Thyroid gland (tissue), 4 donors: ENCODE results near the gene SH3BP4. TPM values are rescaled to one million over a fixed set of nuclear protein-coding genes. Genes with fewer than 3 reads are reported as not detected.

Experiments
- DNase-seq, 2 donors: peaks; one replicate each; pipeline ENCODE4 v3.0.0-alpha.2; 2019
- H3K27ac ChIP-seq, 3 donors: fragments of 200-600 bp; sonication (generic); 1 replicate in 2 of 3; 2 replicates in 1 of 3; pipeline ENCODE4 v1.5.1; 2016 to 2019; ENCODE audit warnings: mild to moderate bottlenecking in 1 of 3, moderate library complexity in 1 of 3
- H3K27me3 ChIP-seq: fragments of 200-600 bp; sonication (generic); one replicate; pipeline ENCODE4 v1.5.1; 2019
- H3K36me3 ChIP-seq, 2 donors: fragments of 200-600 bp; sonication (generic); one replicate each; pipeline ENCODE4 v1.5.1; 2016 to 2019
- H3K4me1 ChIP-seq, 2 donors: fragments of 200-600 bp; sonication (generic); one replicate each; pipeline ENCODE4 v1.5.1; 2017 to 2019
- H3K4me3 ChIP-seq, 3 donors: fragments of 200-600 bp; sonication (generic); replicated peaks in 1 of 3; 1 replicate in 2 of 3; 2 replicates in 1 of 3; pipeline ENCODE4 v1.5.1; 2016; ENCODE audit warnings: mild to moderate bottlenecking in 1 of 3
- H3K9me3 ChIP-seq: fragments of 200-600 bp; sonication (generic); one replicate; pipeline ENCODE4 v1.5.1; 2017
- CTCF ChIP-seq, 6 experiments: fragments of 200-600 bp in 3 of 6; fragments of 450-650 bp in 3 of 6; sonication (generic) in 3 of 6; IDR thresholded peaks; one replicate each; pipeline ENCODE4 v1.5.1; 2016 to 2019; ENCODE audit warnings: antibody characterized with exemption in 6 of 6, mild to moderate bottlenecking in 2 of 6, inconsistent platforms in 1 of 6, moderate library complexity in 1 of 6
- POLR2A ChIP-seq, 2 donors: fragments of 450-650 bp; IDR thresholded peaks; one replicate each; pipeline ENCODE4 v1.6.1; 2017; ENCODE audit warnings: antibody characterized with exemption in 2 of 2, mild to moderate bottlenecking in 2 of 2, moderate library complexity in 1 of 2
- WGBS, 2 donors: methylation state at CpG; one replicate each; pipeline ENCODE4 v1.1.5; 2017; 5-methylcytosine and 5-hydroxymethylcytosine counted together
- intact Hi-C: fragments of 100-400 bp; cut with DNase I; formaldehyde crosslinking; loops from one replicate; pipeline ENCODE4 v1.15.1; 2023
- total RNA-seq, 4 donors: library from RNA; depleted of rRNA; stranded (reverse); fragments of >200 nt; gene quantifications; one replicate each; pipeline ENCODE4 v1.2.3, GENCODE V29; 2016

The SH3BP4 gene
- total RNA-seq, 4 donors from 2014 or later, result 36.9 to 64.6 (median 47.9) TPM

GRCh38 chr2:235078914-235079472 lies 127.2 kb downstream of the SH3BP4 start:
- Histone ChIP-seq H3K9me3 (no peaks in the 10 kb centered on the region), H3K4me1 (no peaks in the 10 kb centered on the region), H3K27me3 (no peaks in the 10 kb centered on the region), H3K27ac (no peak overlapping the region), H3K4me3 (no peak overlapping the region), H3K36me3 (no peaks in the 10 kb centered on the region)
- TF ChIP-seq CTCF (IDR thresholded peaks at IDR 0.05), result no peak
- TF ChIP-seq POLR2A (IDR thresholded peaks at IDR 0.05), result no peak
- no peak for DNase-seq
- 89 to 93% methylated on average over 8 of the region's 8 CpGs for WGBS, 2 donors
- intact Hi-C loops, result no loop called here

GRCh38 chr2:235080101-235080500 lies 128.3 kb downstream of the SH3BP4 start:
- WGBS, 2 donors, result 83 to 86% methylated on average over 2 of the region's 2 CpGs
- no peak for TF ChIP-seq POLR2A (IDR thresholded peaks at IDR 0.05)
- TF ChIP-seq CTCF (IDR thresholded peaks at IDR 0.05), result no peak
- H3K9me3 ChIP-seq, result no peaks in the 10 kb centered on the region
- no peak overlapping the region for H3K4me3 ChIP-seq
- H3K27me3 ChIP-seq, result no peaks in the 10 kb centered on the region
- no peak overlapping the region for H3K27ac ChIP-seq
- H3K36me3 ChIP-seq, result no peaks in the 10 kb centered on the region
- H3K4me1 ChIP-seq, result no peaks in the 10 kb centered on the region
- intact Hi-C loops, result no loop called here
- DNase-seq, result no peak

- TF ChIP-seq CTCF (IDR thresholded peaks at IDR 0.05), result no peak
- TF ChIP-seq POLR2A (IDR thresholded peaks at IDR 0.05), result no peak
- Histone ChIP-seq H3K36me3 (no peaks in the 10 kb centered on the region), H3K27ac (no peak overlapping the region), H3K27me3 (no peaks in the 10 kb centered on the region), H3K9me3 (no peaks in the 10 kb centered on the region), H3K4me1 (peaks cover 0 to under 1% of the 10 kb centered on the region in 2 donors), H3K4me3 (no peak overlapping the region)
- no peak for DNase-seq
- WGBS, 2 donors, result 92 to 94% methylated on average over 8 of the region's 8 CpGs
- intact Hi-C loops, result no loop called here
Observed at GRCh38 chr2:235082578-235083338, 130.9 kb downstream of the SH3BP4 start.

GRCh38 chr2:235083822-235084221 lies 132.0 kb downstream of the SH3BP4 start:
- H3K4me1 ChIP-seq, result peaks cover 0 to 4% of the 10 kb centered on the region in 2 donors
- DNase-seq, result no peak
- 77 to 92% methylated on average over 3 of the region's 3 CpGs for WGBS, 2 donors
- no peaks in the 10 kb centered on the region for H3K9me3 ChIP-seq
- TF ChIP-seq CTCF (IDR thresholded peaks at IDR 0.05), result no peak
- TF ChIP-seq POLR2A (IDR thresholded peaks at IDR 0.05), result no peak
- intact Hi-C loops, result no loop called here
- H3K27me3 ChIP-seq, result no peaks in the 10 kb centered on the region
- H3K27ac ChIP-seq, result no peak overlapping the region
- H3K36me3 ChIP-seq, result no peaks in the 10 kb centered on the region
- no peak overlapping the region for H3K4me3 ChIP-seq

DNA sequence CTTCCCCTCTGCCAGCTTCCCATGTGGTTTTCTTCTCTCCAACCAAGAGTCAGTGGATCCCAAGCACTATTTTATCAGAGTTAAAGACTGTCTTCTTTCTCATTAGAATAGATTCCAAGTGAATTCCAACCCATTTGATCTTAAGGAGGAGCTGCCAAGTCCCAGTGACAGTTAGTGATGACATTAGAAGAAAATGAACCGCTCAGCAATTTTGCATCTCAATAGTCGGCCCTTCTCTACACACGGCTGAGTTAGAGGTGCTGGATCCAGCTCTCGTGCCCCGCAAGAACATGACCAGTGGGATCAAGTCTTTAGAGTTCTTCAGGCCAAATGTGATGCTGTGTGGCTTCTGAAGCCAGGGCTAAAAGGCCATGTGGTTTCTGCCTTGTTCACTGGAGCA lies 132.6 kb downstream of the SH3BP4 start:
- no peaks in the 10 kb centered on the region for H3K36me3 ChIP-seq
- no peak overlapping the region for H3K4me3 ChIP-seq
- no peaks in the 10 kb centered on the region for H3K9me3 ChIP-seq
- TF ChIP-seq CTCF (IDR thresholded peaks at IDR 0.05), result no peak
- no peak for TF ChIP-seq POLR2A (IDR thresholded peaks at IDR 0.05)
- intact Hi-C loops, result no loop called here
- no peak overlapping the region for H3K27ac ChIP-seq
- no peaks in the 10 kb centered on the region for H3K27me3 ChIP-seq
- peaks cover 0 to 4% of the 10 kb centered on the region in 2 donors for H3K4me1 ChIP-seq
- WGBS, 2 donors, result 81 to 90% methylated on average over 5 of the region's 5 CpGs
- no peak for DNase-seq
